Brain microvascular endothelial cell (primary cell): ENCODE measurements around the gene MED20.

ENCODE experiments used
- DNase-seq: peaks from one replicate; pipeline ENCODE4 v3.0.0-alpha.2; 2020
- H3K27ac ChIP-seq: fragments of 250-450 bp; sonication (Bioruptor Pico); 2 replicates; pipeline ENCODE4 v1.5.1; 2020; ENCODE audit warnings: mild to moderate bottlenecking, moderate library complexity
- H3K27me3 ChIP-seq: fragments of 250-450 bp; sonication (Bioruptor Pico); replicated peaks from 2 replicates; pipeline ENCODE4 v1.5.1; 2020; ENCODE audit warnings: mild to moderate bottlenecking
- H3K36me3 ChIP-seq: fragments of 250-450 bp; sonication (Bioruptor Pico); replicated peaks from 2 replicates; pipeline ENCODE4 v1.5.1; 2020; ENCODE audit warnings: mild to moderate bottlenecking
- H3K4me3 ChIP-seq: 2 replicates; pipeline ENCODE4 v1.5.1; 2011; ENCODE audit warnings: low read depth, mild to moderate bottlenecking, control low read depth, low read length, moderate library complexity
- in situ Hi-C: cut with HindIII; loops from 2 replicates; pipeline ENCODE4 v1.10.0; 2017; ENCODE audit warnings: low sequenced_read_pairs, low pct_ligation_motif_present
- TF ChIP-seq, protein P1 (sequence below): IDR thresholded peaks from 2 replicates; pipeline ENCODE4 v1.5.1; 2011; ENCODE audit warnings: low read depth, mild to moderate bottlenecking, moderate library complexity, low read length, control low read depth, inconsistent platforms; ENCODE audit errors: missing control alignments

Gene MED20

DNA sequence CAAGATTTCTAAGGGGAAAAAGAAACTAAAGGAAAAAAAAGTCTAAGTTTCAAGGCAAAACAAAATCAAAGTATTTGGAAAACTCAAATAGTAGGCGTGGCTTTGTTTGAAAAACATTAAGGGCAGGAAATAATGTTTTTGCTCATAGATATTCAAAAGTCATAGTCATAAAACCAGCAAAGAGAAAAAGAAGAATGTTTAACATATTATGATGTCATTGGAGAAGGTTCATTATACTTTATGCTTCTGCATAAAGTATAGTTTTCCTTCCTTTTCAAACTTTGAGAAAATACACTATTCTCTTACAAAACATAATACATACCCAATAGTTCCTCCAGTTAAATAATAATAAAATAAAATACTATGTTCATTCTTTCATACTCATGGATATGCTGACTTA, 39.4 kb downstream of the MED20 start:
- TF ChIP-seq, protein P1, sequence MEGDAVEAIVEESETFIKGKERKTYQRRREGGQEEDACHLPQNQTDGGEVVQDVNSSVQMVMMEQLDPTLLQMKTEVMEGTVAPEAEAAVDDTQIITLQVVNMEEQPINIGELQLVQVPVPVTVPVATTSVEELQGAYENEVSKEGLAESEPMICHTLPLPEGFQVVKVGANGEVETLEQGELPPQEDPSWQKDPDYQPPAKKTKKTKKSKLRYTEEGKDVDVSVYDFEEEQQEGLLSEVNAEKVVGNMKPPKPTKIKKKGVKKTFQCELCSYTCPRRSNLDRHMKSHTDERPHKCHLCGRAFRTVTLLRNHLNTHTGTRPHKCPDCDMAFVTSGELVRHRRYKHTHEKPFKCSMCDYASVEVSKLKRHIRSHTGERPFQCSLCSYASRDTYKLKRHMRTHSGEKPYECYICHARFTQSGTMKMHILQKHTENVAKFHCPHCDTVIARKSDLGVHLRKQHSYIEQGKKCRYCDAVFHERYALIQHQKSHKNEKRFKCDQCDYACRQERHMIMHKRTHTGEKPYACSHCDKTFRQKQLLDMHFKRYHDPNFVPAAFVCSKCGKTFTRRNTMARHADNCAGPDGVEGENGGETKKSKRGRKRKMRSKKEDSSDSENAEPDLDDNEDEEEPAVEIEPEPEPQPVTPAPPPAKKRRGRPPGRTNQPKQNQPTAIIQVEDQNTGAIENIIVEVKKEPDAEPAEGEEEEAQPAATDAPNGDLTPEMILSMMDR = no peak
- no peak overlapping the region for H3K4me3 ChIP-seq
- in situ Hi-C loops = no loop called here

DNA sequence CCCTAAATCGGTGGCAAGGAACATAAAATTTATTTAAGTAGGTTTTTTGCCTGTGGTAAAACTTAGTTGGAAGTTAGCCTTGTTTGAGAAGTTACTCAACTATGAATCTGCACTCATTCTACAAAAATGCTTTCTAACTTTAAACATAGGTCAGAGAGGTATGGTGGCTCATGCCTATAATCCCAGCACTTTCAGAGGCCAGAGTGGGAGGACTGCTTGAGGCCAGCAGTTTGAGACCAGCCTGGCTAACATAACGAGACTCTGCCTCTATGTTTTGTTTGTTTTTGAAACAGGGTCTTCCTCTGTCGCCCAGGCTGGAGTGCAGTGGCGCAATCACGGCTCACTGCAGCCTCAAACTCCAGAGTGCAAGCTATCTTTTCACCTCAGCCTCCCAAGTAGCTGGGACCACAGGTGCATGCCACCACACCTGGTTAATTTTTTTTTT, 42.0 kb downstream of the MED20 start:
- no peaks in the 10 kb centered on the region for H3K27me3 ChIP-seq
- in situ Hi-C loops = no loop called here
- H3K4me3 ChIP-seq = no peak overlapping the region
- DNase-seq = peak; percentile 27
- H3K27ac ChIP-seq = peak overlapping the region; percentile 49
- TF ChIP-seq, protein P1 = no peak
- no peaks in the 10 kb centered on the region for H3K36me3 ChIP-seq

More for the DNA sequence above, 39.4 kb downstream of the MED20 start:
- Histone ChIP-seq H3K36me3 (no peaks in the 10 kb centered on the region), H3K27ac (no peak overlapping the region), H3K27me3 (no peaks in the 10 kb centered on the region)
- no peak for DNase-seq

DNA sequence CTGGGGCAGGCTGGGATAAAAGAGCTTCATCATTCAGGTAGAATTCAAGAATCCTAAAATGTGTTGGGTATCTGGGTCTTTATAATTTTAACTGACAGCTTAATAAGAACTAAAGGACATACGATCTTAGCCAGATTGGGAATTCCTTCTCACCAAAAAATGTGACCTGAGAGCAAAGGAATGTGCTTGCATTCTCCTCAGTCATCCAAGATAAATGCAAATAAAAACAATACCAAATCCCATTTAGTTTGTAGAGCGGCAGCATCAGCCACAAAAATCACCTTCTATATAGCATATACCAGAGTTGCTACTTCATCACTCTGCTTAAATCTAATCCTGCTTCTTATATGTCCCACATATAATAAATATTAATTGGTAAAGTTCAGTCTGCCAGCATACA, 42.7 kb downstream of the MED20 start:
- Histone ChIP-seq H3K27me3 (no peaks in the 10 kb centered on the region), H3K27ac (peak overlapping the region; percentile 49), H3K4me3 (no peak overlapping the region), H3K36me3 (no peaks in the 10 kb centered on the region)
- peak; percentile 41 for DNase-seq
- in situ Hi-C loops = no loop called here
- TF ChIP-seq, protein P1 = no peak

DNA sequence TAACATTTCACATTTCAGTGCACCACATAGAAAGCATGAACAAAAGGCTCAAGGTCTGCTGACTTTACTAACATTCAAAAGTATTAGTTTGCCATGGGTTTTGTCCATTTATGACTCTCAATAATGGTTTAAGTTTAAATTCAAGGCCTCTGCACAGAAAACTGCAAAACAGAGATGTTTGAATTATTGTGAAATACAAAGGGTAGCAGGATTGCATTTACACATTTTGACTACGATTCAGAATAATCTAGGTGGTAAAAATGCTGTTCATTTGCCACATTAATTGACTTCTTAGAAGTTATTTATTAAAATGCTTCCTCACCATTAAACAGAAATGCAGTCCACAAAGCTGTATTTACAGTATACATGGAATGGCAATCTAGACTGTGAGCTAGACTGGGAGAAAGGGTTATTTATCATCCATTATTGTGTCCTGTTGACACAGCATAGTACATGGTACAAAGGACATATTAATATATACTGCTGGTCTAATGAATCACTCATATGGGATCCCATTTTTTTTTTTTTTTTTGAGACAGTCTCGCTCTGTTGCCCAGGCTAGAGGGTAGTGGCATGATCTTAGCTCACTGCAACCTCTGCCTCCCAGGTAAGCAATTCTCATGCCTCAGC, 43.8 kb downstream of the MED20 start:
- H3K36me3 ChIP-seq = no peaks in the 10 kb centered on the region
- no peak overlapping the region for H3K4me3 ChIP-seq
- no peak overlapping the region for H3K27ac ChIP-seq
- in situ Hi-C loops = no loop called here
- no peaks in the 10 kb centered on the region for H3K27me3 ChIP-seq
- no peak for DNase-seq
- TF ChIP-seq, protein P1 = no peak

DNA sequence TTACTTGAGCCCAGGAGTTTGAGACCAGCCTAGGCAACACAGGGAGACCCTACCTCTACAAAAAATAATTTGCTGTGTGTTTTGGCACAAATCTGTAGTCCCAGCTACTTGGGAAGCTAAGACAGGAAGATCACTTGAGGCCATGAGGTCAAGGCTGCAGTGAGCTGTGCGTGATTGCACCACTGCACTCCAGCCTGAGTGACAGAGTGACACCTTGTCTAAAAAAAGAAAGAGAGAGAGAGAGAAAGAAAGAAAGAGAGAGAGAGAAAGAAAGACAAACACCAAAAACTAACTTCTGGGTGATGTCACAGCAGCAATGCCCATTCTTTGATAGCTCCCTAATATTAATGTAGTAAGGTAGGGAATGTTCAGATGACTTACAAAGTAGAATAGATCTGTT, 46.2 kb downstream of the MED20 start:
- H3K36me3 ChIP-seq = no peaks in the 10 kb centered on the region
- H3K27ac ChIP-seq = no peak overlapping the region
- no peak for DNase-seq
- no peak overlapping the region for H3K4me3 ChIP-seq
- in situ Hi-C loops = no loop called here
- no peaks in the 10 kb centered on the region for H3K27me3 ChIP-seq
- TF ChIP-seq, protein P1 = no peak

DNA sequence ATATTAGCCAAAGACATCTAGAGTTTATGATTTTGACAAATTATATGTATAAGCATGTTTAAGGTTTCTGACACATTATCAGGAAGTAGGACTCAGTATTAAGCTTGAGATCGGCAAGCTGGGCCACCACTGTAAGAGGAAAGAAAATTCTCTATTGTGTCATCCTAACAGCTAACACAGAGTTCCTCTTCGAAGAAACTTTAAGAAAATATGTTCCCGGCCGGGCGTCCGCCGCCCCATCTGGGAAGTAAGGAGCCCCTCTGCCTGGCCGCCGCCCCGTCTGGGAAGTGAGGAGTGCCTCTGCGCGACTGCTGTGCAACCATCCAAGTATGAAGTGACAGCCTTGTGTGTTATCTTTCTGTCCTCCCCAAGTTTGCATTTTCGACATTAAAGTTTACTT, 48.8 kb downstream of the MED20 start:
- Histone ChIP-seq H3K27me3 (no peaks in the 10 kb centered on the region), H3K36me3 (no peaks in the 10 kb centered on the region), H3K27ac (no peak overlapping the region), H3K4me3 (no peak overlapping the region)
- in situ Hi-C loops = no loop called here
- DNase-seq = no peak
- TF ChIP-seq, protein P1 = no peak
